SK-N-SH treated with all-trans-retinoic acid at 6 μM for 48 hours (cell line): ENCODE results near the gene CBLN1.

Experiments used
- ATAC-seq: fragments of 200-7000 bp; cut with Tn5 transposase; 3 replicates; pipeline ENCODE4 v1.9.1; 2020; ENCODE audit warnings: mild to moderate bottlenecking, moderate library complexity
- ARNTL ChIP-seq: fragments of 450-650 bp; formaldehyde crosslinking; IDR thresholded peaks from 2 replicates; pipeline ENCODE4 v1.5.0; 2020; ENCODE audit warnings: low read depth, mild to moderate bottlenecking, moderate library complexity, borderline replicate concordance
- BACH2 ChIP-seq: fragments of 250-450 bp; sonication (Bioruptor Pico); IDR thresholded peaks from 2 replicates; pipeline ENCODE4 v1.9.0; 2021; ENCODE audit warnings: mild to moderate bottlenecking, borderline replicate concordance
- CREB5 ChIP-seq: fragments of 250-450 bp; sonication (Bioruptor Pico); IDR thresholded peaks from 2 replicates; pipeline ENCODE4 v1.5.1; 2020; ENCODE audit warnings: low read depth, mild to moderate bottlenecking, moderate library complexity
- CSDC2 ChIP-seq: fragments of 250-450 bp; sonication (Bioruptor Pico); IDR thresholded peaks from 2 replicates; pipeline ENCODE4 v1.5.0; 2020; ENCODE audit warnings: mild to moderate bottlenecking, moderate library complexity
- CSRNP3 ChIP-seq: fragments of 250-450 bp; sonication (Bioruptor Pico); IDR thresholded peaks from 2 replicates; pipeline ENCODE4 v1.5.1; 2021; ENCODE audit warnings: mild to moderate bottlenecking, moderate library complexity
- ESRRG ChIP-seq: fragments of 250-450 bp; sonication (Bioruptor Pico); IDR thresholded peaks from 2 replicates; pipeline ENCODE4 v1.6.1; 2021; ENCODE audit warnings: mild to moderate bottlenecking
- GLIS3 ChIP-seq: fragments of 250-450 bp; sonication (Bioruptor Pico); IDR thresholded peaks from 2 replicates; pipeline ENCODE4 v1.5.0; 2020; ENCODE audit warnings: mild to moderate bottlenecking, moderate library complexity
- ISL1 ChIP-seq: fragments of 250-450 bp; sonication (Bioruptor Pico); IDR thresholded peaks from 2 replicates; pipeline ENCODE4 v2.1.2; 2022; ENCODE audit warnings: mild to moderate bottlenecking, moderate library complexity
- OSR1 ChIP-seq: fragments of 250-450 bp; sonication (Bioruptor Pico); IDR thresholded peaks from 2 replicates; pipeline ENCODE4 v1.8.0; 2022; ENCODE audit warnings: moderate library complexity, mild to moderate bottlenecking, inconsistent platforms
- PATZ1 ChIP-seq: fragments of 250-450 bp; sonication (Bioruptor Pico); IDR thresholded peaks from 2 replicates; pipeline ENCODE4 v1.8.0; 2020; ENCODE audit warnings: mild to moderate bottlenecking, moderate library complexity, borderline replicate concordance
- PPARA ChIP-seq: fragments of 250-450 bp; sonication (Bioruptor Pico); IDR thresholded peaks from 2 replicates; pipeline ENCODE4 v1.5.0; 2020; ENCODE audit warnings: mild to moderate bottlenecking, borderline replicate concordance
- RARB ChIP-seq: fragments of 250-450 bp; sonication (Bioruptor Pico); IDR thresholded peaks from 2 replicates; pipeline ENCODE4 v1.8.0; 2021; ENCODE audit warnings: mild to moderate bottlenecking, moderate library complexity
- SNAI2 ChIP-seq: fragments of 250-450 bp; sonication (Bioruptor Pico); IDR thresholded peaks from 2 replicates; pipeline ENCODE4 v1.5.0; 2020; ENCODE audit warnings: mild to moderate bottlenecking, moderate library complexity
- TOX ChIP-seq: fragments of 250-450 bp; sonication (Bioruptor Pico); IDR thresholded peaks from 2 replicates; pipeline ENCODE4 v1.8.0; 2021; ENCODE audit warnings: mild to moderate bottlenecking, moderate library complexity, borderline replicate concordance
- TSHZ2 ChIP-seq: fragments of 250-450 bp; sonication (Bioruptor Pico); IDR thresholded peaks from 2 replicates; pipeline ENCODE4 v1.5.0; 2020; ENCODE audit warnings: mild to moderate bottlenecking, moderate library complexity
- ZC3H10 ChIP-seq: fragments of 250-450 bp; sonication (Bioruptor Pico); IDR thresholded peaks from 2 replicates; pipeline ENCODE4 v1.5.1; 2021; ENCODE audit warnings: mild to moderate bottlenecking, moderate library complexity
- ZFP3 ChIP-seq: fragments of 250-450 bp; sonication (Bioruptor Pico); IDR thresholded peaks from 2 replicates; pipeline ENCODE4 v1.5.0; 2020; ENCODE audit warnings: mild to moderate bottlenecking, moderate library complexity
- ZFP30 ChIP-seq: fragments of 450-650 bp; formaldehyde crosslinking; IDR thresholded peaks from 2 replicates; pipeline ENCODE4 v1.5.0; 2022; ENCODE audit warnings: mild to moderate bottlenecking, moderate library complexity
- ZNF565 ChIP-seq: fragments of 450-650 bp; formaldehyde crosslinking; conservative IDR thresholded peaks from 2 replicates; pipeline ENCODE4 v1.5.0; 2020; ENCODE audit warnings: low read depth, mild to moderate bottlenecking, moderate library complexity
- ZNF70 ChIP-seq: fragments of 450-650 bp; formaldehyde crosslinking; IDR thresholded peaks from 2 replicates; pipeline ENCODE4 v1.5.0; 2020; ENCODE audit warnings: mild to moderate bottlenecking, moderate library complexity
- ZNF8 ChIP-seq: fragments of 450-650 bp; formaldehyde crosslinking; IDR thresholded peaks from 2 replicates; pipeline ENCODE4 v1.5.0; 2020; ENCODE audit warnings: mild to moderate bottlenecking, moderate library complexity
- TF ChIP-seq, protein P1 (sequence below): fragments of 250-450 bp; sonication (Bioruptor Pico); IDR thresholded peaks from 2 replicates; pipeline ENCODE4 v1.8.0; 2021; ENCODE audit warnings: low read depth, mild to moderate bottlenecking, moderate library complexity, borderline replicate concordance

The CBLN1 gene

GRCh38 chr16:49262501-49262900 lies 19.1 kb downstream of the CBLN1 start (continued):
- TF ChIP-seq TSHZ2 (CRISPR knock-in tag), result no peak
- TF ChIP-seq ZC3H10 (CRISPR knock-in tag), result no peak
- no peak for TF ChIP-seq OSR1 (CRISPR knock-in tag)
- TF ChIP-seq ARNTL (CRISPR knock-in tag), result no peak
- TF ChIP-seq ESRRG (CRISPR knock-in tag), result no peak
- TF ChIP-seq ZFP3 (CRISPR knock-in tag), result no peak
- TF ChIP-seq RARB (CRISPR knock-in tag), result no peak
- no peak for TF ChIP-seq PPARA (CRISPR knock-in tag)
- no peak for TF ChIP-seq ZFP30 (CRISPR knock-in tag)
- TF ChIP-seq GLIS3 (CRISPR knock-in tag), result no peak
- no peak for TF ChIP-seq ZNF70 (CRISPR knock-in tag)
- no peak for TF ChIP-seq CSRNP3 (CRISPR knock-in tag)

DNA sequence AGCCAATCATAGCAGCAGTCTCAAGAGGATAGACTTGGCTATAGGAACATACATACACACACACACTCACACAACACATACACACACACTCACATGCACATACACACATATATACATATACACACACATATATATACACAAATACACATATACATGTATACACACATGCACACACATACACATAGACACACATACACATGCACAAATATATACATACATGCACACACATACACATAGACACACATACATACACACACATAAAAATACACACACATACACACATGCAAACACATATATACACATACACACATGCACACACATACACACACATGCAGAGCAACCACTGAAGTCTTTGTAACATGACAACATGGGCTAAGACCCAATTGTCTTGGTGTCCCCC lies 19.7 kb downstream of the CBLN1 start:
- ATAC-seq, result no peak
- no peak for TF ChIP-seq BACH2 (CRISPR knock-in tag)
- TF ChIP-seq TSHZ2 (CRISPR knock-in tag), result no peak
- no peak for TF ChIP-seq CREB5 (CRISPR knock-in tag)
- no peak for TF ChIP-seq ZNF70 (CRISPR knock-in tag)
- no peak for TF ChIP-seq ZNF8 (CRISPR knock-in tag)
- TF ChIP-seq TOX (CRISPR knock-in tag), result no peak
- no peak for TF ChIP-seq ISL1 (CRISPR knock-in tag)
- TF ChIP-seq PPARA (CRISPR knock-in tag), result no peak
- no peak for TF ChIP-seq CSDC2 (CRISPR knock-in tag)
- TF ChIP-seq OSR1 (CRISPR knock-in tag), result no peak
- no peak for TF ChIP-seq ZFP3 (CRISPR knock-in tag)
- TF ChIP-seq ESRRG (CRISPR knock-in tag), result no peak

- TF ChIP-seq ESRRG (CRISPR knock-in tag), result no peak
- no peak for TF ChIP-seq ZFP3 (CRISPR knock-in tag)
- no peak for TF ChIP-seq ZNF565
- TF ChIP-seq TOX (CRISPR knock-in tag), result no peak
- TF ChIP-seq, all 23 proteins: peak for 0
- ATAC-seq, result no peak
Observed at GRCh38 chr16:49260956-49261530, 20.6 kb downstream of the CBLN1 start.

- no peak for TF ChIP-seq PATZ1 (CRISPR knock-in tag)
- TF ChIP-seq, protein P1, sequence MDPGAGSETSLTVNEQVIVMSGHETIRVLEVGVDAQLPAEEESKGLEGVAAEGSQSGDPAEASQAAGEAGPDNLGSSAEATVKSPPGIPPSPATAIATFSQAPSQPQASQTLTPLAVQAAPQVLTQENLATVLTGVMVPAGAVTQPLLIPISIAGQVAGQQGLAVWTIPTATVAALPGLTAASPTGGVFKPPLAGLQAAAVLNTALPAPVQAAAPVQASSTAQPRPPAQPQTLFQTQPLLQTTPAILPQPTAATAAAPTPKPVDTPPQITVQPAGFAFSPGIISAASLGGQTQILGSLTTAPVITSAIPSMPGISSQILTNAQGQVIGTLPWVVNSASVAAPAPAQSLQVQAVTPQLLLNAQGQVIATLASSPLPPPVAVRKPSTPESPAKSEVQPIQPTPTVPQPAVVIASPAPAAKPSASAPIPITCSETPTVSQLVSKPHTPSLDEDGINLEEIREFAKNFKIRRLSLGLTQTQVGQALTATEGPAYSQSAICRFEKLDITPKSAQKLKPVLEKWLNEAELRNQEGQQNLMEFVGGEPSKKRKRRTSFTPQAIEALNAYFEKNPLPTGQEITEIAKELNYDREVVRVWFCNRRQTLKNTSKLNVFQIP (CRISPR knock-in tag), result no peak
- no peak for TF ChIP-seq ZNF70 (CRISPR knock-in tag)
- no peak for TF ChIP-seq ZFP30 (CRISPR knock-in tag)
- TF ChIP-seq SNAI2 (CRISPR knock-in tag), result no peak
- TF ChIP-seq ARNTL (CRISPR knock-in tag), result no peak
- ATAC-seq, result no peak
Observed at GRCh38 chr16:49260253-49260652, 21.4 kb downstream of the CBLN1 start.
